A549 (cell line): Measurements from ENCODE around the gene RNF10. TPM values are rescaled to one million over a fixed set of nuclear protein-coding genes. Genes with fewer than 3 reads are reported as not detected.

Experiments
- HMGXB4 ChIP-seq: fragments of 250-450 bp; sonication (Bioruptor Pico); IDR thresholded peaks from 2 replicates; pipeline ENCODE4 v1.5.0; 2021; ENCODE audit warnings: mild to moderate bottlenecking, moderate library complexity, borderline replicate concordance
- TP53 ChIP-seq: fragments of 250-450 bp; sonication (Bioruptor Pico); IDR thresholded peaks from 2 replicates; pipeline ENCODE4 v1.5.0; 2021; ENCODE audit warnings: mild to moderate bottlenecking, moderate library complexity
- polyA plus RNA-seq, 4 experiments: library from polyadenylated mRNA; depleted of rRNA in 3 of 4; stranded (reverse); fragments of >200 nt; fragmentation: RNase III in 1 of 4; extraction: RNeasy Plus Mini Kit Qiagen cat#74134 plus additional on column Dnase treatment in 1 of 4; gene quantifications; 2 replicates in 3 of 4; 3 replicates in 1 of 4; pipeline ENCODE4 v1.2.3, GENCODE V29; 2011 to 2017
- small RNA-seq, 6 experiments: library from RNA; depleted of rRNA; stranded (forward); fragments of <200 nt; gene quantifications; one replicate each; pipeline ENCODE3, GENCODE V24; 2012

The RNF10 gene
- polyA plus RNA-seq, 2 of the 4 experiments (the other 2 are of a cell fraction): 87.0 to 118 TPM

GRCh38 chr12:120625557-120626419, 91.6 kb downstream of the RNF10 start (continued):
- no peak for TF ChIP-seq HMGXB4 (CRISPR knock-in tag)
- no peak for TF ChIP-seq TP53

Small RNAs within 50 kb of the gene (small RNA-seq; reads per million reads assigned to genes)
- 0 reads per million in 6 experiments for gene RF00019

Other genes starting within 250 kb of the RNF10 start
- gene RNU4-2, start 242.5 kb upstream of the RNF10 start, polyA plus RNA-seq (2011; rRNA removed): under 0.01 TPM in 1 of 2 replicates, not detected in the other
- not detected in 3 replicates for gene RNU4-2, start 242.5 kb upstream of the RNF10 start, polyA plus RNA-seq (2017; fragmentation: RNase III; extraction: RNeasy Plus Mini Kit Qiagen cat#74134 plus additional on column Dnase treatment)
- not detected in 2 replicates for gene RNU4-1, start 241.1 kb upstream of the RNF10 start, polyA plus RNA-seq (2011; rRNA removed)
- gene RNU4-1, start 241.1 kb upstream of the RNF10 start, polyA plus RNA-seq (2017; fragmentation: RNase III; extraction: RNeasy Plus Mini Kit Qiagen cat#74134 plus additional on column Dnase treatment): not detected in 3 replicates
- 1.6 and 2.6 TPM in 2 replicates for gene SIRT4, start 232.0 kb upstream of the RNF10 start, polyA plus RNA-seq (2011; rRNA removed)
- gene SIRT4, start 232.0 kb upstream of the RNF10 start, polyA plus RNA-seq (2017; fragmentation: RNase III; extraction: RNeasy Plus Mini Kit Qiagen cat#74134 plus additional on column Dnase treatment): 0.87 to 1.6 TPM (median 0.95 TPM) in 3 replicates
- gene PLA2G1B, start 206.6 kb upstream of the RNF10 start, polyA plus RNA-seq (2011; rRNA removed): 0.21 TPM in 1 of 2 replicates, not detected in the other
- gene PLA2G1B, start 206.6 kb upstream of the RNF10 start, polyA plus RNA-seq (2017; fragmentation: RNase III; extraction: RNeasy Plus Mini Kit Qiagen cat#74134 plus additional on column Dnase treatment): not detected in 3 replicates
- 0.44 and 0.72 TPM in 2 replicates for gene MSI1, start 165.2 kb upstream of the RNF10 start, polyA plus RNA-seq (2011; rRNA removed)
- 1.0 to 1.9 TPM (median 1.4 TPM) in 3 replicates for gene MSI1, start 165.2 kb upstream of the RNF10 start, polyA plus RNA-seq (2017; fragmentation: RNase III; extraction: RNeasy Plus Mini Kit Qiagen cat#74134 plus additional on column Dnase treatment)
- 948 and 1,287 TPM in 2 replicates for gene COX6A1, start 96.2 kb upstream of the RNF10 start, polyA plus RNA-seq (2011; rRNA removed)
- 709 to 768 TPM (median 759 TPM) in 3 replicates for gene COX6A1, start 96.2 kb upstream of the RNF10 start, polyA plus RNA-seq (2017; fragmentation: RNase III; extraction: RNeasy Plus Mini Kit Qiagen cat#74134 plus additional on column Dnase treatment)
- 97.9 and 114 TPM in 2 replicates for gene TRIAP1, start 88.0 kb upstream of the RNF10 start, polyA plus RNA-seq (2011; rRNA removed)
- 70.9 to 81.9 TPM (median 72.3 TPM) in 3 replicates for gene TRIAP1, start 88.0 kb upstream of the RNF10 start, polyA plus RNA-seq (2017; fragmentation: RNase III; extraction: RNeasy Plus Mini Kit Qiagen cat#74134 plus additional on column Dnase treatment)
- 39.9 and 40.6 TPM in 2 replicates for gene GATC, start 87.9 kb upstream of the RNF10 start, polyA plus RNA-seq (2011; rRNA removed)
- gene GATC, start 87.9 kb upstream of the RNF10 start, polyA plus RNA-seq (2017; fragmentation: RNase III; extraction: RNeasy Plus Mini Kit Qiagen cat#74134 plus additional on column Dnase treatment): 19.7 to 22.5 TPM (median 20.6 TPM) in 3 replicates
- gene SRSF9, start 64.6 kb upstream of the RNF10 start, polyA plus RNA-seq (2011; rRNA removed): 173 and 218 TPM in 2 replicates
- gene SRSF9, start 64.6 kb upstream of the RNF10 start, polyA plus RNA-seq (2017; fragmentation: RNase III; extraction: RNeasy Plus Mini Kit Qiagen cat#74134 plus additional on column Dnase treatment): 288 to 316 TPM (median 306 TPM) in 3 replicates
- gene DYNLL1, start 38.2 kb upstream of the RNF10 start, polyA plus RNA-seq (2011; rRNA removed): 744 and 825 TPM in 2 replicates
- gene DYNLL1, start 38.2 kb upstream of the RNF10 start, polyA plus RNA-seq (2017; fragmentation: RNase III; extraction: RNeasy Plus Mini Kit Qiagen cat#74134 plus additional on column Dnase treatment): 700 to 848 TPM (median 735 TPM) in 3 replicates
- gene COQ5, start 5.2 kb upstream of the RNF10 start, polyA plus RNA-seq (2011; rRNA removed): 84.9 and 100.0 TPM in 2 replicates
- 46.6 to 49.6 TPM (median 48.9 TPM) in 3 replicates for gene COQ5, start 5.2 kb upstream of the RNF10 start, polyA plus RNA-seq (2017; fragmentation: RNase III; extraction: RNeasy Plus Mini Kit Qiagen cat#74134 plus additional on column Dnase treatment)
- gene POP5, start 47.0 kb downstream of the RNF10 start, polyA plus RNA-seq (2011; rRNA removed): 111 and 133 TPM in 2 replicates
- gene POP5, start 47.0 kb downstream of the RNF10 start, polyA plus RNA-seq (2017; fragmentation: RNase III; extraction: RNeasy Plus Mini Kit Qiagen cat#74134 plus additional on column Dnase treatment): 82.4 to 84.5 TPM (median 84.4 TPM) in 3 replicates
- 0.17 and 0.22 TPM in 2 replicates for gene CABP1, start 106.3 kb downstream of the RNF10 start, polyA plus RNA-seq (2011; rRNA removed)
- gene CABP1, start 106.3 kb downstream of the RNF10 start, polyA plus RNA-seq (2017; fragmentation: RNase III; extraction: RNeasy Plus Mini Kit Qiagen cat#74134 plus additional on column Dnase treatment): 0.08 to 0.16 TPM (median 0.15 TPM) in 3 replicates
- 89.1 and 140 TPM in 2 replicates for gene MLEC, start 152.8 kb downstream of the RNF10 start, polyA plus RNA-seq (2011; rRNA removed)
- 117 to 126 TPM (median 121 TPM) in 3 replicates for gene MLEC, start 152.8 kb downstream of the RNF10 start, polyA plus RNA-seq (2017; fragmentation: RNase III; extraction: RNeasy Plus Mini Kit Qiagen cat#74134 plus additional on column Dnase treatment)
- 37.5 and 41.5 TPM in 2 replicates for gene UNC119B, start 176.1 kb downstream of the RNF10 start, polyA plus RNA-seq (2011; rRNA removed)
- gene UNC119B, start 176.1 kb downstream of the RNF10 start, polyA plus RNA-seq (2017; fragmentation: RNase III; extraction: RNeasy Plus Mini Kit Qiagen cat#74134 plus additional on column Dnase treatment): 22.1 to 27.0 TPM (median 25.8 TPM) in 3 replicates
- gene ACADS, start 191.5 kb downstream of the RNF10 start, polyA plus RNA-seq (2011; rRNA removed): 7.0 and 7.9 TPM in 2 replicates
- 8.4 to 9.3 TPM (median 9.1 TPM) in 3 replicates for gene ACADS, start 191.5 kb downstream of the RNF10 start, polyA plus RNA-seq (2017; fragmentation: RNase III; extraction: RNeasy Plus Mini Kit Qiagen cat#74134 plus additional on column Dnase treatment)